Measurements from ENCODE around the gene BSN. TPM values are rescaled to one million over a fixed set of nuclear protein-coding genes. Genes with fewer than 3 reads are reported as not detected.

The BSN gene
- total RNA-seq, 1 donor from 2014 or later: 0.46 TPM

GRCh38 chr3:49703956-49704355 is 149.7 kb downstream of the BSN start:
- TF ChIP-seq CTCF (conservative IDR thresholded peaks at IDR 0.05; ENCODE audit: low read depth, low read length): no peak
- H3K4me3 ChIP-seq (ENCODE audit: low read depth, low read length): no peak overlapping the region
- DNase-seq (ENCODE audit: low read depth): no peak

GRCh38 chr3:49704629-49705028 is 150.4 kb downstream of the BSN start:
- DNase-seq (ENCODE audit: low read depth): no peak
- no peak for TF ChIP-seq CTCF (conservative IDR thresholded peaks at IDR 0.05; ENCODE audit: low read depth, low read length)

GRCh38 chr3:49705390-49705960 is 151.2 kb downstream of the BSN start:
- DNase-seq (ENCODE audit: low read depth): no peak
- no peak overlapping the region for H3K4me3 ChIP-seq (ENCODE audit: low read depth, low read length)
- TF ChIP-seq CTCF (conservative IDR thresholded peaks at IDR 0.05; ENCODE audit: low read depth, low read length): no peak

More at GRCh38 chr3:49704629-49705028, 150.4 kb downstream of the BSN start:
- no peak overlapping the region for H3K4me3 ChIP-seq (ENCODE audit: low read depth, low read length)

- no peak for DNase-seq (ENCODE audit: low read depth)
- TF ChIP-seq CTCF (conservative IDR thresholded peaks at IDR 0.05; ENCODE audit: low read depth, low read length): no peak
- H3K4me3 ChIP-seq (ENCODE audit: low read depth, low read length): no peak overlapping the region
Observed at GRCh38 chr3:49706456-49707112, 152.3 kb downstream of the BSN start.

- DNase-seq (ENCODE audit: low read depth): no peak
- no peak for TF ChIP-seq CTCF (conservative IDR thresholded peaks at IDR 0.05; ENCODE audit: low read depth, low read length)
Observed at GRCh38 chr3:49707113-49707480, 152.8 kb downstream of the BSN start.

GRCh38 chr3:49709852-49710251 is 155.6 kb downstream of the BSN start:
- TF ChIP-seq CTCF (conservative IDR thresholded peaks at IDR 0.05; ENCODE audit: low read depth, low read length): no peak
- no peak overlapping the region for H3K4me3 ChIP-seq (ENCODE audit: low read depth, low read length)
- DNase-seq (ENCODE audit: low read depth): no peak

More at GRCh38 chr3:49707113-49707480, 152.8 kb downstream of the BSN start:
- no peak overlapping the region for H3K4me3 ChIP-seq (ENCODE audit: low read depth, low read length)

- no peak for DNase-seq (ENCODE audit: low read depth)
- H3K4me3 ChIP-seq (ENCODE audit: low read depth, low read length): no peak overlapping the region
- no peak for TF ChIP-seq CTCF (conservative IDR thresholded peaks at IDR 0.05; ENCODE audit: low read depth, low read length)
Observed at GRCh38 chr3:49711489-49711888, 157.2 kb downstream of the BSN start.

Data from epithelial cell of proximal tubule (primary cell).